GM12875 (cell line): ENCODE measurements around the gene DCTN2.
"Not testable (repeated sequence)": the region's sequence is repeated elsewhere in the genome, so short reads cannot be mapped to it uniquely, and the experiment has no call there.

Source experiments
- H3K4me3 ChIP-seq: one replicate; pipeline ENCODE4 v1.5.1; 2011; ENCODE audit warnings: low read depth, low read length, control low read depth
- CTCF ChIP-seq: IDR thresholded peaks from 2 replicates; pipeline ENCODE4 v1.5.1; 2011; ENCODE audit warnings: low read depth, mild to moderate bottlenecking, control low read depth, inconsistent platforms, low read length, moderate library complexity, borderline replicate concordance; ENCODE audit not compliant: insufficient read depth

The DCTN2 gene

GRCh38 chr12:57575771-57576612 is 29.0 kb upstream of the DCTN2 start:
- TF ChIP-seq CTCF, result no peak
- H3K4me3 ChIP-seq, result no peak overlapping the region

GRCh38 chr12:57574795-57575194 is 27.8 kb upstream of the DCTN2 start:
- TF ChIP-seq CTCF, result no peak
- no peak overlapping the region for H3K4me3 ChIP-seq

GRCh38 chr12:57571926-57572762 is 25.2 kb upstream of the DCTN2 start:
- no peak overlapping the region for H3K4me3 ChIP-seq
- TF ChIP-seq CTCF, result no peak

GRCh38 chr12:57570438-57570837 is 23.4 kb upstream of the DCTN2 start:
- not testable (repeated sequence) for H3K4me3 ChIP-seq

- no peak overlapping the region for H3K4me3 ChIP-seq
- TF ChIP-seq CTCF, result no peak
These were observed 22.9 kb upstream of the DCTN2 start for GRCh38 chr12:57569858-57570257.

GRCh38 chr12:57568838-57569237 is 21.8 kb upstream of the DCTN2 start:
- no peak for TF ChIP-seq CTCF
- no peak overlapping the region for H3K4me3 ChIP-seq

GRCh38 chr12:57564178-57564740 is 17.3 kb upstream of the DCTN2 start:
- no peak for TF ChIP-seq CTCF
- H3K4me3 ChIP-seq, result no peak overlapping the region
